ENCODE results near the gene ITGA5.

ITGA5 gene

DNA sequence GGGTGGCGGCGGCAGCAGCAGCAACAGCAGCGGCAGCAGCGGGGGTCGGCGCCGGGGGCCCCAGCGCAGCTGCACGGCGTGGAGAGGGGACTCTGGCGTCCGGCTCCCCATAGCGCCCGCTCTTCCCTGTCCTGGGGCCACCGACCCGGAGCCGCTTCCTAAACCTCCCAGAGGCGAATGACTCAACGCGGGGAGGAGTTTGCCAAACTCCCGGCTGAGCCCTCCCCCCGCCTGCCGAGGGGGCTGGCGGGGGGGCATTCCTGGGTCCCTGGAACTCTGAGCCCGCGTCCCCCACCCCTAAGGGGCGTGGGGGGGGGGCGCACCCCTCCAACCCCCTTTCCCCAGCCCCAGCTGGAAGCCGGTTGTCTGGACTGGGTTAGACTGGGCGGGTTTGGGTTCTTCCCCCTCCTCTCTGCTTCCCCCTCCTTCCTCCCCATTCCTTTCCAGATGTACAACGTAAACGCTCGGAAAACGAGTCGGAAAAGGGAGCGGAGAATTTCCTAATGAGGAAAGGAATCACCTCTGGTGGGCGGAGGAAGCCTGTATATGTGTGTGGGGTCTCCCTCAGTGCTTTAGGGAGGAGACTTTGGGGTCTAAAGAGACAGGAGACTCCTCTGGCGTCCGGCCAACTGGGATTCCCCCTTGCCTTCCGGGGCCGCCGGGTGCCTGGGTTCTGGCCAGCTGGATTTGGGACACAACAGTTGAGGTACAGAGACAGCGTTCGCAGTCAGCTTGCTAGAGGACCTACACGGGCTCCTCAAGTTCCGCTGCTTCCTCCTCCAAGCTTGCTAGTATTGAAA is at the start of gene ITGA5:
TSS of gene ITGA5 (minus strand) at position 179 of the 800 bp plus-strand sequence. CDS start at position 111, 68 bp downstream.
- in situ Hi-C loops (cut with MboI; ENCODE audit: low sequenced_read_pairs, unreplicated experiment), result no loop called here
- peak; percentile 57 for DNase-seq (ENCODE audit: low spot score)
- TF ChIP-seq, protein P1, sequence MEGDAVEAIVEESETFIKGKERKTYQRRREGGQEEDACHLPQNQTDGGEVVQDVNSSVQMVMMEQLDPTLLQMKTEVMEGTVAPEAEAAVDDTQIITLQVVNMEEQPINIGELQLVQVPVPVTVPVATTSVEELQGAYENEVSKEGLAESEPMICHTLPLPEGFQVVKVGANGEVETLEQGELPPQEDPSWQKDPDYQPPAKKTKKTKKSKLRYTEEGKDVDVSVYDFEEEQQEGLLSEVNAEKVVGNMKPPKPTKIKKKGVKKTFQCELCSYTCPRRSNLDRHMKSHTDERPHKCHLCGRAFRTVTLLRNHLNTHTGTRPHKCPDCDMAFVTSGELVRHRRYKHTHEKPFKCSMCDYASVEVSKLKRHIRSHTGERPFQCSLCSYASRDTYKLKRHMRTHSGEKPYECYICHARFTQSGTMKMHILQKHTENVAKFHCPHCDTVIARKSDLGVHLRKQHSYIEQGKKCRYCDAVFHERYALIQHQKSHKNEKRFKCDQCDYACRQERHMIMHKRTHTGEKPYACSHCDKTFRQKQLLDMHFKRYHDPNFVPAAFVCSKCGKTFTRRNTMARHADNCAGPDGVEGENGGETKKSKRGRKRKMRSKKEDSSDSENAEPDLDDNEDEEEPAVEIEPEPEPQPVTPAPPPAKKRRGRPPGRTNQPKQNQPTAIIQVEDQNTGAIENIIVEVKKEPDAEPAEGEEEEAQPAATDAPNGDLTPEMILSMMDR (IDR thresholded peaks at IDR 0.05; ENCODE audit: borderline replicate concordance, control extremely low read depth, extremely low read depth, insufficient read depth, missing control alignments), result no peak

DNA sequence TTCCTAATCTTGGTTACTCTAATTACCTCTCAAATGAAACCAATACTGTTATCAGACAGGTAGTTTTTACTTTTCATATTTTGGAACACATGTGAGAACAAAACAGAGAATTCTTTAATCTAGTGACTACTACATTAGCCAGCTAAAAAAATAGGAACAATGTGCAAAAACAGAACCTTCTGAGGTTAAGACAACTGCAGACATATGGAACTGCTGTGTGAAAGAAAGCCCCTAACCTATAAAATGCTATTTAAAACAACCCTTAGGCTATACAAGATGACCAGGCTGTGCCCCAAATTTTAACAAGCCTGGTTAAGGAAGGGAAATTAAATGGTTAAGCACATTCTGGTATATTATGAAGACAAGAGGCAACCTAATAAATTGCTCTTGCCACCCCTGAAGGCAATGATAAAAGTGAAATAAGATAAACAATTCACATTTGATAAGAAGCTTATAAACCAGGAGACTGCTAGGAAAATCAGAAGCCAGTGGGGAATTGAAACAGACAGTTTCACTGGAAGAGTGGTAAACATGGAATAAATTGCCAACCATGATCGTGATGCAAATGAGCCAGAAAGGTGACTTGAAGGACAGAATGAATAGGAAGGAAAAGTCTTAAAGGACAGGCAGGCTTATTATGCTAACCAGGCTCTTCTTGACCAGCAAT is 46.9 kb upstream of the ITGA5 start:
- DNase-seq (ENCODE audit: low spot score), result no peak
- TF ChIP-seq, protein P1 (IDR thresholded peaks at IDR 0.05; ENCODE audit: borderline replicate concordance, control extremely low read depth, extremely low read depth, insufficient read depth, missing control alignments), result no peak
- in situ Hi-C loops (cut with MboI; ENCODE audit: low sequenced_read_pairs, unreplicated experiment), result no loop called here

DNA sequence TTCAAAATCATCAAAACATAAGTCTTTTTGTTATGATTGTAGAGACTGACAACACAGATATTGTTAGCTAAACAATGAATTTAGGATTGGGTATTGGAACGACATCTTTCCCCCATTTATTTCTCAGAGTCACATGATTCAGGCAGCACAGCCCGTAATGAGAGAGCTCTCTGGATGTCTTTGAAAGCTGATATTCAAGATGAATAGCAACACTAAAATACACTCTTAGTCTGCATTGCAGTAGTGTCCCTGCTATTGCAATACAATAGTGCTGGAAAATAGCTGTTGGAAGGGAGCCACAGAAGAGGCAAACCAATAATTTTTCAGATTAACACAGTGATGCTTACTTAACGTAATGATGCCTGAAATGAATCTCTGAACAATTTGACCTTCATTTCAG is 44.4 kb upstream of the ITGA5 start:
- no peak for DNase-seq (ENCODE audit: low spot score)
- TF ChIP-seq, protein P1 (IDR thresholded peaks at IDR 0.05; ENCODE audit: borderline replicate concordance, control extremely low read depth, extremely low read depth, insufficient read depth, missing control alignments), result no peak
- in situ Hi-C loops (cut with MboI; ENCODE audit: low sequenced_read_pairs, unreplicated experiment), result no loop called here

DNA sequence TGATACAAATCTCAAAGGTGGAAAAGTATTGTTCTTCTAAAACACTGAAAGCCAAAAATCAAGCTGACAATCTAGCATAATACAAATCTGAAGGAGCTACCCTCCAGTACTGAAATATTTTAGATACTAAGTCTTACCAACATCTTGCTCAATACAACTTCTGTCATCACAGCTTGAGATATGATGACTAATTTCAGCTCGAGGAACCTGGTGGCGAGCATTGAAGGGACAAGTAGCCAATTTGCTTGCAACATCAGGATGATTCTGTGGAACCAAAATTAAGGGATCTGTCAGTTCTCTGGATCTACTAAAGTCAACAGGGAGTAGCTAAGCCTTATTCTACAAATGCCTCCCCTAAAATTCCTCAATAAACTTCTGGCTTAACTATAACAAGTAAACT is 44.0 kb upstream of the ITGA5 start:
- in situ Hi-C loops (cut with MboI; ENCODE audit: low sequenced_read_pairs, unreplicated experiment), result no loop called here
- TF ChIP-seq, protein P1 (IDR thresholded peaks at IDR 0.05; ENCODE audit: borderline replicate concordance, control extremely low read depth, extremely low read depth, insufficient read depth, missing control alignments), result no peak
- no peak for DNase-seq (ENCODE audit: low spot score)

DNA sequence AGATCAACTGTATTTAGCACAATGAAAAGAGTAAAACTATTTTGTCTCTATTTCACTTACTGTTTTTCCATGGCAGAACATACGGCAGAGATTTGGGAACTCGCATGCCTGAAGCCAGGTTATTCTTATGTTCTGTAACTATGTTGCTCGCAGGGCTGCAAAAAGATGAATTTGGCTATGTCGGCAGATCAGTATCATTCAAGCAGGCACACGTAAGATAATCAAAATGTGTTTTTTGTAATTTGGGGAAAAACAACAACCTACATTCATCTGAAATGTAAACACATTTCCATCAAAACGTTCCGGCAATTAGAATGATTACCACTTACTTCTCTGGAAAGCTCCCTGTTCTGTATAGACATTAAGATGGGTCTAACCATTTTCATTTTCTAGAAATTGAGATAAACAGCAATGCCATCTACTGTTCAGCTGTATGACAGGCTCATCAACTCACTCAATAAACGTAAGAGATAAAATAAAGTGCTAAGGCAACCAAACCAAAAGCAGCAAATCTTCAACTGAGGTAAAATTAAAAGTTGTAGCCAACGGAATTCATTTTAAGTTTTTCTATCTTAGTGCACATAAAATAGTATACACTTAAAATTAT is 41.4 kb upstream of the ITGA5 start:
- in situ Hi-C loops (cut with MboI; ENCODE audit: low sequenced_read_pairs, unreplicated experiment), result no loop called here
- DNase-seq (ENCODE audit: low spot score), result no peak
- TF ChIP-seq, protein P1 (IDR thresholded peaks at IDR 0.05; ENCODE audit: borderline replicate concordance, control extremely low read depth, extremely low read depth, insufficient read depth, missing control alignments), result no peak

DNA sequence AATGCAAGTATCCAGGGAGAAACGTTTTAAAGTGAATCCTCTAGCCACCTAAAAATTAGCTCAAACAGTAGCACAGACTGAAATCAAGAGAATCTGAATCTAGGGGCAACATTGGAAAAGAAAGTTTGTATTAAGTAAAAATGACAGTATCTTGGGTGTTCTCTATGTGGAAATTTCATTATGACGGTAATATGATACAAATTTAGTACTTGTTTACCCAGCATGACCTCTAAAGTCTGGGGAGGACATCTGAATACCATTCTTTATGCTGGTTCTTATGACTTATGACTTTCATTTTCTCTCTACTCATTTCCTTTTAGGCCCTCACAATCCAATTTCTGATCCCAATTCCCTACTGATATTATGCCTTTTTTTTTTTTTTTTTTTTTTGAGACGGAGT is 40.3 kb upstream of the ITGA5 start:
- DNase-seq (ENCODE audit: low spot score), result no peak
- in situ Hi-C loops (cut with MboI; ENCODE audit: low sequenced_read_pairs, unreplicated experiment), result no loop called here
- TF ChIP-seq, protein P1 (IDR thresholded peaks at IDR 0.05; ENCODE audit: borderline replicate concordance, control extremely low read depth, extremely low read depth, insufficient read depth, missing control alignments), result no peak
